CD4-positive, alpha-beta T cell (primary cell): ENCODE data around the gene SCN3B. TPM values are rescaled to one million over a fixed set of nuclear protein-coding genes. Genes with fewer than 3 reads are reported as not detected.

ENCODE experiments used
- ATAC-seq: fragments of 200-7000 bp; cut with Tn5 transposase; one replicate; pipeline ENCODE4 v1.10.0; 2022; ENCODE audit warnings: mild to moderate bottlenecking; ENCODE audit not compliant: poor library complexity
- CTCF ChIA-PET: fragments of 350-600 bp; sonication (Branson Sonifier 250); formaldehyde crosslinking; loops from one replicate; lab custom pipeline; 2021; ENCODE audit warnings: antibody characterized with exemption, inconsistent platforms; lab: Charles Lee
- POLR2A ChIA-PET: fragments of 350-600 bp; sonication (Branson Sonifier 250); formaldehyde crosslinking; loops from one replicate; lab custom pipeline; 2021; ENCODE audit warnings: antibody characterized with exemption, inconsistent platforms; lab: Charles Lee
- DNase-seq, 14 experiments: peaks; one replicate each; pipeline ENCODE4 v3.0.0-alpha.2; 2013 to 2020; ENCODE audit warnings: mixed read lengths in 2 of 14
- H3K27ac ChIP-seq, 2 donors: one replicate each; pipeline versions ENCODE4 v1.5.1 to v1.7.0; 2013; ENCODE audit warnings: low read length in 2 of 2, low read depth in 1 of 2, mild to moderate bottlenecking in 1 of 2
- H3K27me3 ChIP-seq, 2 experiments: 1 replicate in 1 of 2; 2 replicates in 1 of 2; pipeline versions ENCODE4 v1.6.1 to v1.7.0; 2013; ENCODE audit warnings: low read length in 2 of 2, control low read depth in 1 of 2, mild to moderate bottlenecking in 1 of 2, moderate library complexity in 1 of 2; ENCODE audit not compliant: insufficient read depth in 2 of 2, control insufficient read depth in 1 of 2
- H3K36me3 ChIP-seq: one replicate; pipeline ENCODE4 v1.6.1; 2013; ENCODE audit warnings: low read length, control low read depth; ENCODE audit not compliant: insufficient read depth
- H3K4me1 ChIP-seq: one replicate; pipeline ENCODE4 v1.6.1; 2013; ENCODE audit warnings: low read length, control low read depth; ENCODE audit not compliant: insufficient read depth
- H3K4me3 ChIP-seq: one replicate; pipeline ENCODE4 v1.5.1; 2013; ENCODE audit warnings: mild to moderate bottlenecking, low read length, moderate library complexity
- H3K9me3 ChIP-seq, 2 experiments: 1 replicate in 1 of 2; 2 replicates in 1 of 2; pipeline versions ENCODE4 v1.6.1 to v1.7.0; 2013; ENCODE audit warnings: low read length in 2 of 2, mild to moderate bottlenecking in 2 of 2, control low read depth in 1 of 2, moderate library complexity in 1 of 2; ENCODE audit not compliant: control insufficient read depth in 1 of 2, insufficient read depth in 1 of 2
- H3K27ac Mint-ChIP-seq: one replicate; pipeline ENCODE4 v1.8.0; 2020; ENCODE audit warnings: mixed read lengths
- H3K27me3 Mint-ChIP-seq: one replicate; pipeline ENCODE4 v1.8.0; 2021; ENCODE audit warnings: mixed read lengths
- H3K36me3 Mint-ChIP-seq: one replicate; pipeline ENCODE4 v1.8.0; 2021; ENCODE audit warnings: low read depth, mixed read lengths
- H3K4me1 Mint-ChIP-seq: one replicate; pipeline ENCODE4 v1.8.0; 2021; ENCODE audit warnings: low read depth, mixed read lengths
- H3K4me3 Mint-ChIP-seq: one replicate; pipeline ENCODE4 v1.8.0; 2020; ENCODE audit warnings: mild to moderate bottlenecking, mixed read lengths
- H3K9me3 Mint-ChIP-seq: one replicate; pipeline ENCODE4 v1.8.0; 2020; ENCODE audit warnings: mixed read lengths
- CTCF ChIP-seq: fragments of 200-600 bp; IDR thresholded peaks from one replicate; pipeline ENCODE4 v1.8.0; 2022; ENCODE audit warnings: antibody characterized with exemption, mild to moderate bottlenecking
- intact Hi-C, 2 experiments: fragments of 100-400 bp; cut with DNase I in 1 of 2; cut with micrococcal nuclease in 1 of 2; formaldehyde crosslinking; loops; one replicate each; pipeline versions ENCODE4 v1.15.1 to v1.9.0; 2023 to 2025; cut with DNase I, micrococcal nuclease
- total RNA-seq, 174 experiments: library from RNA in 2 of 174; stranded (reverse) in 2 of 174; gene quantifications; one replicate each; pipeline ENCODE4 v1.2.3 and lab custom pipeline; 2021 to 2026

SCN3B gene
- total RNA-seq, 2 experiments from 2014 or later = not detected

- Histone ChIP-seq H3K27ac (no peak overlapping the region), H3K9me3 (no peaks in the 10 kb centered on the region), H3K27me3 (no peaks in the 10 kb centered on the region), H3K4me3 (no peak overlapping the region), H3K4me1 (peaks cover 20% of the 10 kb centered on the region), H3K36me3 (peaks cover 3% of the 10 kb centered on the region)
- no peaks in the 10 kb centered on the region for H3K36me3 Mint-ChIP-seq
- ATAC-seq (no peak), DNase-seq (no peak)
- intact Hi-C loops = loop anchor here (1.0 to 2.0 kb wide), 2 partner anchors 127 kb away; no protein-coding TSS in a partner anchor
- H3K4me3 Mint-ChIP-seq = no peak overlapping the region
- ChIA-PET POLR2A (interaction anchor here (1.3 kb wide), 1 partner anchor 19 kb away, joined by 3 read pairs; no protein-coding TSS in a partner anchor), CTCF (interaction anchor here (0.7 to 1.9 kb wide), 19 partner anchors 8 to 173 kb away, joined by 3 to 15 read pairs (median 3); no protein-coding TSS in a partner anchor)
- H3K4me1 Mint-ChIP-seq = peaks cover 20% of the 10 kb centered on the region
- no peak overlapping the region for H3K27ac Mint-ChIP-seq
- H3K27me3 Mint-ChIP-seq = no peaks in the 10 kb centered on the region
- no peaks in the 10 kb centered on the region for H3K9me3 Mint-ChIP-seq
- no peak for TF ChIP-seq CTCF
These were observed 74.3 kb downstream of the SCN3B start for GRCh38 chr11:123580137-123580536.

GRCh38 chr11:123579482-123579812 is 75.0 kb downstream of the SCN3B start:
- CTCF ChIA-PET = interaction anchor here (1.5 kb wide), 1 partner anchor 18 kb away, joined by 4 read pairs; no protein-coding TSS in a partner anchor

More at GRCh38 chr11:123579482-123579812, 75.0 kb downstream of the SCN3B start:
- H3K9me3 Mint-ChIP-seq = no peaks in the 10 kb centered on the region
- no peak for DNase-seq
- Histone ChIP-seq H3K4me3 (no peak overlapping the region), H3K9me3 (no peaks in the 10 kb centered on the region), H3K27me3 (no peaks in the 10 kb centered on the region), H3K27ac (no peak overlapping the region), H3K36me3 (peaks cover 3% of the 10 kb centered on the region), H3K4me1 (peaks cover 20% of the 10 kb centered on the region)
- H3K27me3 Mint-ChIP-seq = no peaks in the 10 kb centered on the region
- peaks cover 20% of the 10 kb centered on the region for H3K4me1 Mint-ChIP-seq
- H3K4me3 Mint-ChIP-seq = no peak overlapping the region
- POLR2A ChIA-PET = no interaction called here
- no peak overlapping the region for H3K27ac Mint-ChIP-seq
- intact Hi-C loops = loop anchor here in 1 of 2 experiments (5.0 kb wide), 1 partner anchor 172 kb away; no protein-coding TSS in a partner anchor
- no peak for ATAC-seq
- no peak for TF ChIP-seq CTCF
- no peaks in the 10 kb centered on the region for H3K36me3 Mint-ChIP-seq

Other genes starting within 250 kb of the SCN3B start
- 10 to 100 TPM; 16.1 to 21.8 TPM for gene GRAMD1B, start 224.4 kb downstream of the SCN3B start, total RNA-seq
- 1 to 10 TPM; 6.8 to 8.0 TPM for gene ZNF202, start 87.0 kb upstream of the SCN3B start, total RNA-seq
- gene OR6X1, start 99.9 kb upstream of the SCN3B start, total RNA-seq = not detected
- gene OR6M1, start 151.7 kb upstream of the SCN3B start, total RNA-seq = not detected
- not detected for gene TMEM225, start 231.0 kb upstream of the SCN3B start, total RNA-seq
- not detected for gene OR8D4, start 247.5 kb upstream of the SCN3B start, total RNA-seq